ENCODE results near the gene ZNF316. TPM values are rescaled to one million over a fixed set of nuclear protein-coding genes. Genes with fewer than 3 reads are reported as not detected.
A peak's percentile ranks its signal among the peaks of the same experiment; 100 is the strongest.

ZNF316 gene
- total RNA-seq = 10 to 100 TPM; 15.8 to 17.0 TPM

DNA sequence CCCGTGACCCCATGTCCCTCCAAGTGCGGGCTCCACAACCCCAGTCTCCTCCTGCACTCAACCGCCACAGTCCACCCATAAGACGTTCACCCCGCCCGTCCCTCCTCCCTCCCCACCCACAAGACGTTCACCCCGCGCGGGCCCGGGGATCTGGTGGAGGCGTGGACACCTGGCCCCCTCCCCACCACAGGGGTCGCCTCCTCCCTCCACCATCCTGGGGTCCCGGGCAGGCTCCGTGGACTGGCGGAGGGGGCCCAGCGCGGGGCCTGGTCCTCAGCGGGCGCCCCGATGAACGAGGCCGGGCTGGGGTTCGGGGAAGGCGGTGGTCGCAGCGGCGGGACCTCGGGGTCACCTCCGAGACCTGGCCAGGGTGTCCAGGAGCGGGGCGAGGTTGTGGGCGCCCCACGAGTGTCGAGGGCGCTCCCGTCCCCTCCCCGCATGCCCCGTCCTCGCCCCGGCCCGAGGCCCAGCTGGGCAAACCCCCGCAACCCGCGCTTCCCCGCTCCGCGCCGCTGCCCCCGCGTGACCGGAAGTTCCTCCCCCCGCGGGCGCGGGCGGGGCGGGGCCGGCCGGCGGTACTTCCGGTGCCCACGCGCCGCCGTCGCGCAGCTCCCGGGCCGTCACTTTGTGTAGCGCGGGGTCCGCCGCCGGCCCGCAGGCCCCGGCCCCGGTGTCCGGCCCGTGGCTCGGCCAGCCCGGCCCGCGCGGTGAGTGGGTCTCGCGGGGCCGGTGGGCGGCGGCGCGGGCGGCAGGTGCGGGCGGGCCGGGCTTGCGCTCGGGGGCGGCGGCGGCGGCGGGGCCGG, at the start of gene ZNF316:
ZNF316 (plus strand) TSS at position 578 of the 803 bp plus-strand sequence. CDS start 5,092 bp downstream, outside the sequence.
- Mint-ChIP-seq H3K4me3 (peak within 1 kb of the TSS; percentile 77), H3K27me3 (ENCODE audit: low read depth) (no peaks in the 10 kb centered on the region), H3K36me3 (ENCODE audit: low read depth) (peaks cover 23% of the 10 kb centered on the region), H3K4me1 (ENCODE audit: low read depth) (peaks cover 30% of the 10 kb centered on the region), H3K9me3 (peaks cover 3% of the 10 kb centered on the region), H3K27ac (peak within 1 kb of the TSS; percentile 79)
- intact Hi-C loops (cut with micrococcal nuclease) = loop anchor here (1.0 to 2.0 kb wide), 2 partner anchors 47 to 70 kb away; partner anchors contain the start of genes INTS15 and ZNF12
- CTCF ChIA-PET = interaction anchor here (0.9 kb wide), 1 partner anchor 44 kb away, joined by 5 read pairs; no protein-coding TSS in a partner anchor
- peak; percentile 43 for DNase-seq

DNA sequence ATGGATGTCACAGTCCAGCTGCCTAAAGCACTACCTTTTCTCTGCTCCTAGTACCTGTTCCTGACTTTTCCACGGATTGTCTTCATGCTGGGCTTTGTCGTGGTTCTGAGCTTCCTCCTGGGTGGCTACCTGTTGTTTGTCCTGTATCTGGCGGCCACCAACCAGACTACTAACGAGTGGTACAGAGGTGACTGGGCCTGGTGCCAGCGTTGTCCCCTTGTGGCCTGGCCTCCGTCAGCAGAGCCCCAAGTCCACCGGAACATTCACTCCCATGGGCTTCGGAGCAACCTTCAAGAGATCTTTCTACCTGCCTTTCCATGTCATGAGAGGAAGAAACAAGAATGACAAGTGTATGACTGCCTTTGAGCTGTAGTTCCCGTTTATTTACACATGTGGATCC, 48.6 kb upstream of the ZNF316 start:
- Mint-ChIP-seq H3K27me3 (ENCODE audit: low read depth) (no peaks in the 10 kb centered on the region), H3K36me3 (ENCODE audit: low read depth) (peaks cover 32% of the 10 kb centered on the region), H3K4me3 (no peak overlapping the region), H3K4me1 (ENCODE audit: low read depth) (peaks cover 22% of the 10 kb centered on the region), H3K9me3 (no peaks in the 10 kb centered on the region), H3K27ac (no peak overlapping the region)
- DNase-seq = no peak
- CTCF ChIA-PET = no interaction called here
- intact Hi-C loops (cut with micrococcal nuclease) = no loop called here

DNA sequence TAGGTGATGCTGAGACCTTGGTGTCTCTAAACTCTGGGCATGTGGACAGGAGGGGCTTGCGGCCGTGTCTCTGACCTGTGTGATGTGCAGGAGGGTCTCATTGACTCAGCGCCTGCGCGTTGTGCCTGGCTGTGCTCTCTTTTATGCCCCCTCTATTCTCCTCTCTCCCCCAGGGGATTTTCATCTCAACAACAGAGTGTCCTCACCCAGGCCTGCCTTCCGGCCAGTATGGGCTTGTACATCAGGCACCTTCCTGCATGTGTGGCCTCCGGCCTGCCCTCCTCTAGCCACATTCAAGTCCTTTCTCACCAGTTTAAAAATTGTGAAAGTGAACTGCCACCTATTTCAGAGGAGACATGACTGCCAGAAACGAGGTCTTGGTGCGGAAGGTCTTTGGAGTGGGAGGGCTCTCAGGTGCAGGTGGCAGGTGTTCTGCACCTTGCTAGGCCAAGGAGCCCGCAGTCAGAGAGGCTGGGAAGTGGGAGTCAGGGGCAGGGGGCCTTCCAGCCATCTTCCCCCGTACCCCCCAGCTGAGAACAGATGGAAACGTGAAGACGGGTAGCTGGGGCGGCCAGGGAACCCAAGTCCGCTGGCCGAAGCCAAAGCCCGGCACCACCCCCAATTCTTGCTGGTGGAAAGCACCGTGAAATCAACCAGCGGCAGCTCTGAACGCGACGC, 47.8 kb upstream of the ZNF316 start:
- DNase-seq = no peak
- Mint-ChIP-seq H3K9me3 (no peaks in the 10 kb centered on the region), H3K27ac (peak overlapping the region; percentile 24), H3K36me3 (ENCODE audit: low read depth) (peaks cover 33% of the 10 kb centered on the region), H3K4me3 (peak overlapping the region; percentile 49), H3K4me1 (ENCODE audit: low read depth) (peaks cover 22% of the 10 kb centered on the region), H3K27me3 (ENCODE audit: low read depth) (no peaks in the 10 kb centered on the region)
- CTCF ChIA-PET = interaction anchor here (1.0 to 3.0 kb wide), 6 partner anchors 8 to 733 kb away, joined by 3 to 9 read pairs (median 4); no protein-coding TSS in a partner anchor
- intact Hi-C loops (cut with micrococcal nuclease) = no loop called here

DNA sequence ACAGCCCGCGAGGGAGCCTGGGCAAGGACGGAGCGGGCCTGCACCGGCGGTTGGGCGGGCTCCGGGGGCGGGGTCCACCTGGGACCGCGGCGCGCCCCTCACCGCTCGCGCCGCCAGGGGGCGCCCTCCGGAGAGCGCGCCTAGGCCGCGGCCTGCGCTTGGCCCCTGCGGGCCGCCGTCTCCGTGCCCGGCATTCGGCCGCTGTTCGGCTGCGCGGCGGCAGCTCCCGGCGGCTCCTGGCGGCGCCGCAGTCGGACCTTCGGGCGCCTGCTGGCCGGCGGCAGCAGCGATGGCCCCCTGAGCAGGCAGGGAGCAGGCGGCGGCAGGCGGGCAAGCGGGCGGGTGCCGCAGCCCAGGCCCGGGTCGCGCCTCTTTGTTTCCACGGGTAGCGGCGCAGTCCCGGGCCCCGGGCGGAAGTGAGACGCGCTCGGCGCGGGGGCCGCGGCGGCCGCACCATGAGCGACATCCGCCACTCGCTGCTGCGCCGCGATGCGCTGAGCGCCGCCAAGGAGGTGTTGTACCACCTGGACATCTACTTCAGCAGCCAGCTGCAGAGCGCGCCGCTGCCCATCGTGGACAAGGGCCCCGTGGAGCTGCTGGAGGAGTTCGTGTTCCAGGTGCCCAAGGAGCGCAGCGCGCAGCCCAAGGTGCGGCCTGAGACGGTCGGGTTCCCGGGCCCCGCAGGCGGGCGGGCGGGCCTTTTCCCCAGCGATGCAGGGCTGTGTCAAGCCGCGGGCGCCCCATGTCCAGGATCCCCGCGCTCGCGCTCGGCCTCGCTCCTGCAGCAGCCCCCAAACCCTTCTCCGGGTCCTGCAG, 47.1 kb upstream of the ZNF316 start, which contains the start of gene INTS15:
INTS15 (plus strand) TSS at position 193 of the 816 bp plus-strand sequence; CDS start at position 456, 263 bp downstream.
- CTCF ChIA-PET = interaction anchor here (0.6 to 3.0 kb wide), 10 partner anchors 9 to 734 kb away, joined by 3 to 9 read pairs (median 4); partner anchors contain the start of gene ZDHHC4
- Mint-ChIP-seq H3K27me3 (ENCODE audit: low read depth) (no peaks in the 10 kb centered on the region), H3K9me3 (no peaks in the 10 kb centered on the region), H3K4me3 (peak within 1 kb of the TSS; percentile 83), H3K4me1 (ENCODE audit: low read depth) (peaks cover 22% of the 10 kb centered on the region), H3K36me3 (ENCODE audit: low read depth) (peaks cover 31% of the 10 kb centered on the region), H3K27ac (peak within 1 kb of the TSS; percentile 77)
- intact Hi-C loops (cut with micrococcal nuclease) = loop anchor here (1.0 to 5.0 kb wide), 5 partner anchors 13 to 733 kb away; partner anchors contain the start of genes ZDHHC4, ZNF12 and ZNF316
- peak; percentile 77 for DNase-seq

DNA sequence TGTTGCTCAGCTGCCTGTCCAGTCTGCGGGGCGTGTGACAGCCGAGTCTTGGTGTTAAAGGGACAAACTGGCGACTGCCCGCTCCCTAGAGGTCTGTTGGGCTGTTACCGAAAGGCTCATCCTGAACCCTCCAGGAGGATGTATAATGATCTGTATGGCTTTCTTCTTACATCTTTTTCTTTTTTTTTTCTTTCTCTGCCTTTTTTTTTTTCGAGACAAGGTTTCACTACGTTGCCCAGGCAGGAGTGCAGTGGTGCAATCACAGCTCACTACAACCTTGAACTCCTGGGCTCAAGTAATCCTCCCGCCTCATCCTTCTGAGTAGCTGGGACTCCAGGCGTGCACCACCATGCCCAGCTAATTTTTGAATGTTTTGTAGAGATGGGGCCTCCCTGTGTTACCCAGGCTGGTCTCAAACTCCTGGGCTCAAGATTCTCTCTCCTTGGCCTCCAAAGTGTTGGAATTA, 46.4 kb upstream of the ZNF316 start:
- peak overlapping the region; percentile 76 for H3K27ac Mint-ChIP-seq
- intact Hi-C loops (cut with micrococcal nuclease) = loop anchor here (1.0 to 5.0 kb wide), 5 partner anchors 13 to 733 kb away; partner anchors contain the start of genes ZDHHC4, ZNF12 and ZNF316
- H3K36me3 Mint-ChIP-seq (ENCODE audit: low read depth) = peaks cover 29% of the 10 kb centered on the region
- CTCF ChIA-PET = interaction anchor here (0.6 to 3.0 kb wide), 10 partner anchors 10 to 734 kb away, joined by 3 to 9 read pairs (median 4); partner anchors contain the start of gene ZDHHC4
- H3K4me3 Mint-ChIP-seq = peak overlapping the region; percentile 83
- peaks cover 22% of the 10 kb centered on the region for H3K4me1 Mint-ChIP-seq (ENCODE audit: low read depth)
- no peaks in the 10 kb centered on the region for H3K9me3 Mint-ChIP-seq
- no peak for DNase-seq
- no peaks in the 10 kb centered on the region for H3K27me3 Mint-ChIP-seq (ENCODE audit: low read depth)

DNA sequence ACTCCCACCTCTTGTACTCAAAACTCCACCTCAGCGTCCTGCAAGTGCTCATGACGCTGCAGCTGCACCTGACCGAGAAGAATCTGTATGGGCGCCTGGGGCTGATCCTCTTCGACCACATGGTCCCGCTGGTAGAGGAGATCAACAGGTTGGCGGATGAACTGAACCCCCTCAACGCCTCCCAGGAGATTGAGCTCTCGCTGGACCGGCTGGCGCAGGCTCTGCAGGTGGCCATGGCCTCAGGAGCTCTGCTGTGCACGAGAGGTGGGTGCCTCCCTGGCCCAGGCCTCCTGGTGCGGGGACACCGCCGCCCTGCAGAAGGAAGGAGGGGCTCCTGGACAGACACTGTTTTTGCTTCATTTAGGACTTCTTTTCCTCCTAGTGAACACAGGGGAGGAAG, 37.0 kb upstream of the ZNF316 start:
- H3K4me1 Mint-ChIP-seq (ENCODE audit: low read depth) = peaks cover 3% of the 10 kb centered on the region

DNA sequence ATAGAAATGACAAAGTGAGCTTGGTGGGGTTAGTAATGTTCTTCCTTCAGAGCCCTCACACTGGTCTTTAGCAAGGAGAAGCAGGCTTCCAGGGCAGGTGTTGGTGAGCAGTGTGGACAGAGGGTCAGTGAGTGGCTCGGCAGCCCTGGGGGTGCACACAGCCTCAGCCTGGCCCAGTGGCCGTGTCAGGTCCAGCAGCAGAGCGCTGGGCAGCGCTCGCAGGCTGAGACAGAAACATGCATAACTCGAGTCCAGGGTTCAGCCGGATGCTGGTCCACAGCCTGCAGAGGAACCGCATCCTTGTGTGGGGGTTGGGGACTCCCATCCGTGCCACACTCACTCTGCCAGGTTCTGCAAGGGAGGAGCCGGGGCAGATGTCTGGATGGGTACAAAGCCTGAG, 32.7 kb upstream of the ZNF316 start:
- Mint-ChIP-seq H3K4me3 (no peak overlapping the region), H3K27ac (no peak overlapping the region), H3K9me3 (no peaks in the 10 kb centered on the region), H3K4me1 (ENCODE audit: low read depth) (peaks cover 3% of the 10 kb centered on the region), H3K36me3 (ENCODE audit: low read depth) (peaks cover 25% of the 10 kb centered on the region), H3K27me3 (ENCODE audit: low read depth) (no peaks in the 10 kb centered on the region)
- no peak for DNase-seq
- CTCF ChIA-PET = no interaction called here
- intact Hi-C loops (cut with micrococcal nuclease) = no loop called here

More for the DNA sequence above, 37.0 kb upstream of the ZNF316 start:
- H3K36me3 Mint-ChIP-seq (ENCODE audit: low read depth) = peaks cover 35% of the 10 kb centered on the region
- no peak for DNase-seq
- H3K4me3 Mint-ChIP-seq = no peak overlapping the region
- CTCF ChIA-PET = interaction anchor here (0.6 to 1.3 kb wide), 4 partner anchors 24 to 1139 kb away, joined by 3 to 7 read pairs (median 5); no protein-coding TSS in a partner anchor
- H3K27ac Mint-ChIP-seq = no peak overlapping the region
- intact Hi-C loops (cut with micrococcal nuclease) = no loop called here
- no peaks in the 10 kb centered on the region for H3K9me3 Mint-ChIP-seq
- no peaks in the 10 kb centered on the region for H3K27me3 Mint-ChIP-seq (ENCODE audit: low read depth)

DNA sequence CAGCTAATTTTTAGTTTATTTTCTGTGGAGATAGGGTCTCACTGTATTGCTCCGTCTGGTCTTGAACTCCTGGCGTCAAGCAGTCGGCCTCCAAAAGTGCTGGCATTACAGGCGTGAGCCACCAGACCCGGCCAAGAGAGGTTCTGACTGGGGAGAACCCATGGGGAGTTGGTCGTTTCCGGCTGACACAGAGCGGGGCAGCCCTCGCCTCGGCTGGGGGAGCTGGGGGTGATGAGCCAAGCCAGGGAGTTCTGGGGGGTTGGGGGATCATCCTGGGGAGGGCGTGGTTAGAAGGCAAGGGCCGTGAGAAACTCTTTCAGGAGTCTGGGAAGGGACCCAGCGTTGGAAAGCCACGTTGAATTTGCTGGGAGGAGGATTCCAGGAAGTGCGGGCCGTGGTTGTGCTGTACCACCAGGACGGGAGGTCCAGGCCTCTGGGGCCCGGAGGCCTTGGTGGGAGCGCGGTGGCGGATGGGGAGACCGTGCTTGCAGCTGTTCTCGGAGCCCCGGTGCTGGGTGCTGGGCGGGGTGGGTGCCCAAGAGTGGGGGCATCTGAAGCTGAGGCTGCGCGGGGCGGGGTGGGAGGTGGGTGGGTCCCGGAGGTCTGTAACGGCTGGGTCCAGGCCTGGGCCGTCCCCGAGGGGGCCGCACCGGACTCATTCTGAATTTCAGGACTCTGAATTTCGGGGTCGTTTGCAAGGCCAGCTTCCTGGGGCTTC, 30.1 kb upstream of the ZNF316 start:
- CTCF ChIA-PET = no interaction called here
- H3K27ac Mint-ChIP-seq = no peak overlapping the region
- no peaks in the 10 kb centered on the region for H3K9me3 Mint-ChIP-seq
- H3K27me3 Mint-ChIP-seq (ENCODE audit: low read depth) = no peaks in the 10 kb centered on the region
- intact Hi-C loops (cut with micrococcal nuclease) = no loop called here
- H3K36me3 Mint-ChIP-seq (ENCODE audit: low read depth) = peaks cover 19% of the 10 kb centered on the region
- DNase-seq = no peak
- no peak overlapping the region for H3K4me3 Mint-ChIP-seq
- peaks cover 2% of the 10 kb centered on the region for H3K4me1 Mint-ChIP-seq (ENCODE audit: low read depth)

DNA sequence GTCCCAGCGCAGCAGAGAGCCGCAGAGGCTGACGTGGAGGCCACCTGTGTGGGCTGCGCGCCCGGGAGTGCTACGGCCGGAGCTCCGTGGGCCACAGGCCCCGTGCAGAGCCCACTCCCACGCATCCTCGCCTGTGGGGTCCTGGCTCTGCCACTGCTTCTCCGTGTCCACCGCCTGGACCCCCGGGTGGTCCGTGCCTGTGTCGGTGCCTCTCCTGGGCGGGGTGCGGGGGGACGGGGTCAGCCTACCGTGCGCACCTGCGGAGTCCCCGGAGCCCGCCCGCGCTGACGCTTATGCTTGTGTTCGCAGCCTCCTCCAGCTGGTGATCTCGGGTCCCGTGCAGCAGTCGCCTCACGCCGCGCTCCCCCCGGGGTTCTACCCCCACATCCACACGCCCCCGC, 29.5 kb upstream of the ZNF316 start:
- H3K36me3 Mint-ChIP-seq (ENCODE audit: low read depth) = peaks cover 15% of the 10 kb centered on the region
- intact Hi-C loops (cut with micrococcal nuclease) = no loop called here
- no peak overlapping the region for H3K27ac Mint-ChIP-seq
- H3K9me3 Mint-ChIP-seq = no peaks in the 10 kb centered on the region
- CTCF ChIA-PET = no interaction called here
- H3K4me3 Mint-ChIP-seq = no peak overlapping the region
- H3K4me1 Mint-ChIP-seq (ENCODE audit: low read depth) = peaks cover 2% of the 10 kb centered on the region
- no peak for DNase-seq
- H3K27me3 Mint-ChIP-seq (ENCODE audit: low read depth) = no peaks in the 10 kb centered on the region

DNA sequence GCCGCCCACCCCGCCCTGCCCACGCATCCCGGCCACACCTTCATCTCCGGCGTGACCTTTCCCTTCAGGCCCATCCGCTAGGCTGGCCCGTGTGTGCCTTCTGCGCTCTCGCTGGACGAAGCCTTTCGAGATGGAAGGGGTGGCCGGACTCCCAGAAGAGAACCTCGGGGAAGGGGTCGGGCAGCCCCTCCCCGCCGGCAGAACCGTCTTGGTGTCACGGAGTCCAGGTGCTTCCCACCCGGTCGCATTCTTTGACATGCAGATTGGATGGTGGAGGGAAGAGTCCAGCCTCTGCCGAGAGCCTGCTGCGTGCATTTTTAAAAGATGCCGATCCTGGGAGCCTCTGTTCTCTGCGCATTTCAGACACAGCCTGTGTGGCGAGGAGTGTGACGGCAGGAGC, 29.0 kb upstream of the ZNF316 start:
- Mint-ChIP-seq H3K27me3 (ENCODE audit: low read depth) (no peaks in the 10 kb centered on the region), H3K9me3 (no peaks in the 10 kb centered on the region), H3K36me3 (ENCODE audit: low read depth) (peaks cover 14% of the 10 kb centered on the region), H3K4me3 (no peak overlapping the region), H3K27ac (no peak overlapping the region), H3K4me1 (ENCODE audit: low read depth) (peaks cover 2% of the 10 kb centered on the region)
- no peak for DNase-seq
- CTCF ChIA-PET = no interaction called here
- intact Hi-C loops (cut with micrococcal nuclease) = no loop called here

DNA sequence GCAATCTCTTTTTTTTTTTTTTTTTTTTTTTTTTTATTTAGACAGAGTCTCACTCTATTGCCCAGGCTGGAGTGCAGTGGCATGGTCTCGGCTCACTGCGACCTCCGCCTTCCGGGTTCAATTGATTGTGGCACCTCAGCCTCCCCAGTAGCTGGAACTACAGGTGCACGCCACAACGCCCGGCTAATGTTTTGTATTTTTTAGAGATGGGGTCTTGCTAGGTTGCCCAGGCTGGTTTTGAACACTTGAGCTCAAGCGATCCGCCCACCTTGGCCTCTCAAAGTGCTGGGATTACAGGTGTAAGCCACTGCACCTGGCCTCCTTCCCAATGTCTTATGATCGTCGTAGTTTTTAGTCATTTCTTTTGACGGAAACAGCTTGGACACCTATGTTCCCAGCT, 28.3 kb upstream of the ZNF316 start:
- H3K9me3 Mint-ChIP-seq = no peaks in the 10 kb centered on the region
- H3K27me3 Mint-ChIP-seq (ENCODE audit: low read depth) = peaks cover 1% of the 10 kb centered on the region
- H3K4me1 Mint-ChIP-seq (ENCODE audit: low read depth) = peaks cover 2% of the 10 kb centered on the region
- CTCF ChIA-PET = no interaction called here
- H3K27ac Mint-ChIP-seq = no peak overlapping the region
- intact Hi-C loops (cut with micrococcal nuclease) = no loop called here
- no peak overlapping the region for H3K4me3 Mint-ChIP-seq
- DNase-seq = no peak
- peaks cover 13% of the 10 kb centered on the region for H3K36me3 Mint-ChIP-seq (ENCODE audit: low read depth)

Data from activated naive CD4-positive, alpha-beta T cell treated with anti-CD3 and anti-CD28 coated beads for 36 hours (primary cell).